GM18861 (cell line): ENCODE measurements around the gene PGM2L1.

Experiments
- ATAC-seq: cut with Tn5 transposase; IDR thresholded peaks from one replicate; pipeline ENCODE4 v1.9.1; 2021; ENCODE audit not compliant: unreplicated experiment

The PGM2L1 gene

GRCh38 chr11:74307434-74307833, 90.8 kb downstream of the PGM2L1 start:
- ATAC-seq = no peak

- ATAC-seq = no peak
Observed at GRCh38 chr11:74306435-74307175, 91.6 kb downstream of the PGM2L1 start.

GRCh38 chr11:74299015-74299414, 99.2 kb downstream of the PGM2L1 start:
- no peak for ATAC-seq

- ATAC-seq = no peak
Observed at GRCh38 chr11:74297484-74297883, 100.7 kb downstream of the PGM2L1 start.

GRCh38 chr11:74288911-74289310, 109.3 kb downstream of the PGM2L1 start:
- no peak for ATAC-seq

- ATAC-seq = no peak
Observed at GRCh38 chr11:74288161-74288560, 110.1 kb downstream of the PGM2L1 start.

- ATAC-seq = no peak
Observed at GRCh38 chr11:74284466-74284865, 113.8 kb downstream of the PGM2L1 start.

GRCh38 chr11:74283580-74284180, 114.6 kb downstream of the PGM2L1 start:
- no peak for ATAC-seq

- ATAC-seq = no peak
Observed at GRCh38 chr11:74282914-74283371, 115.3 kb downstream of the PGM2L1 start.

- no peak for ATAC-seq
Observed at GRCh38 chr11:74282421-74282820, 115.8 kb downstream of the PGM2L1 start.

- no peak for ATAC-seq
Observed at GRCh38 chr11:74280494-74280893, 117.7 kb downstream of the PGM2L1 start.
